ENCODE data around the gene GPANK1. TPM values are rescaled to one million over a fixed set of nuclear protein-coding genes. Genes with fewer than 3 reads are reported as not detected.

The GPANK1 gene
- total and polyA plus RNA-seq, 2 of the 13 experiments (the other 11 are each of a cell fraction or from before 2014, with no cell fraction given), result 15.4 to 22.8 TPM

DNA sequence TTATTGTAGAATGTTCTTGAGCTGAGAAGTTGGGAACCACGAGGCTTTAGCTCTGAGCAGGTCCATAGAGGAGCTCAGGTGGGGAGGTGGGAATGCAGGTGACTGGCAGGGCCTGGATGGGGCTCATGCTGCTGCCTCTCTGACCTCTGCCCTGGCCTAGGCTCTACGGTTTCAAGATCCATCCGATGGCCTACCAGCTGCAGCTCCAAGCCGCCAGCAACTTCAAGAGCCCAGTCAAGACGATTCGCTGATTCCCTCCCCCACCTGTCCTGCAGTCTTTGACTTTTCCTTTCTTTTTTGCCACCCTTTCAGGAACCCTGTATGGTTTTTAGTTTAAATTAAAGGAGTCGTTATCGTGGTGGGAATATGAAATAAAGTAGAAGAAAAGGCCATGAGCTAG, 4.9 kb upstream of the GPANK1 start, which contains the start of gene LY6G5B:
Gene LY6G5B (plus strand): TSS at position 301 of the 400 bp plus-strand sequence. CDS start 975 bp downstream, outside the sequence.
- Histone ChIP-seq H3K9ac (ENCODE audit: insufficient read depth, low read depth, low read length) (no peak within 1 kb of the TSS), H4K20me1 (ENCODE audit: insufficient read depth, low read length) (no peaks in the 10 kb centered on the region), H3K4me1 (ENCODE audit: insufficient read depth, low read length) (peaks cover 32% of the 10 kb centered on the region), H3K79me2 (ENCODE audit: insufficient read depth, low read length) (peaks cover 35% of the 10 kb centered on the region), H3K4me2 (ENCODE audit: low read depth, low read length) (no peak within 1 kb of the TSS), H2AFZ (ENCODE audit: low read length) (no peak within 1 kb of the TSS), H3K4me3 (replicated peaks in 1 of 3; ENCODE audit: insufficient read depth in 1 of 3, low read depth in 2 of 3, low read length in 3 of 3) (no peak within 1 kb of the TSS), H3K9me3 (ENCODE audit: low read length) (no peaks in the 10 kb centered on the region), H3K27me3 (ENCODE audit: control insufficient read depth in 1 of 2, insufficient read depth in 2 of 2, low read length in 2 of 2) (no peaks in the 10 kb centered on the region; a peak in 1 of 5 replicates), H3K36me3 (replicated peaks in 1 of 2; ENCODE audit: control insufficient read depth in 1 of 2, insufficient read depth in 2 of 2, low read length in 2 of 2) (peaks cover 35 to 61% of the 10 kb centered on the region in 2 experiments), H3K27ac (ENCODE audit: extremely low read length, insufficient read depth, low read length) (no peak within 1 kb of the TSS)
- ATAC-seq, result no peak
- intact Hi-C loops (cut with micrococcal nuclease; ENCODE audit: unreplicated experiment), result loop anchor here (5.0 kb wide), 2 partner anchors 47 to 163 kb away; partner anchors contain the start of gene PRRC2A
- FAIRE-seq, result no peak
- in situ Hi-C loops (cut with HindIII; ENCODE audit: extremely low pct_ligation_motif_present, low pct_unique_long_range_greater_than_20kb), result no loop called here
- no TSS peak for BruUV-seq (replicated peaks)
- DNase-seq (ENCODE audit: low spot score), result no peak
- ChIA-PET CTCF (ENCODE audit: low intra/inter-chr PET ratio, low total read pairs) (no interaction called here), POLR2A (interaction anchor here (0.7 to 2.8 kb wide), 11 partner anchors 10 to 161 kb away, joined by 3 to 14 read pairs (median 3); partner anchors contain the start of genes ABHD16A, APOM, BAG6 and C6orf47)
- WGBS (ENCODE audit: low lambda C conversion rate), result 86% methylated on average over 8 of the region's 8 CpGs
- TF ChIP-seq ZNF430 (CRISPR knock-in tag; IDR thresholded peaks at IDR 0.05), result no peak
- no peak for TF ChIP-seq KDM5A (IDR thresholded peaks at IDR 0.05; ENCODE audit: borderline replicate concordance, low read length)
- TF ChIP-seq GATA4 (IDR thresholded peaks at IDR 0.05; ENCODE audit: borderline replicate concordance, low read depth), result no peak
- TF ChIP-seq RBFOX2 (IDR thresholded peaks at IDR 0.05; ENCODE audit: low read depth, low read length), result 0 out of 2 replicates have a peak, but pooled peaks have one; percentile 3
- TF ChIP-seq FOXC1 (CRISPR knock-in tag; IDR thresholded peaks at IDR 0.05; ENCODE audit: borderline replicate concordance), result no peak
- TF ChIP-seq, protein P1, sequence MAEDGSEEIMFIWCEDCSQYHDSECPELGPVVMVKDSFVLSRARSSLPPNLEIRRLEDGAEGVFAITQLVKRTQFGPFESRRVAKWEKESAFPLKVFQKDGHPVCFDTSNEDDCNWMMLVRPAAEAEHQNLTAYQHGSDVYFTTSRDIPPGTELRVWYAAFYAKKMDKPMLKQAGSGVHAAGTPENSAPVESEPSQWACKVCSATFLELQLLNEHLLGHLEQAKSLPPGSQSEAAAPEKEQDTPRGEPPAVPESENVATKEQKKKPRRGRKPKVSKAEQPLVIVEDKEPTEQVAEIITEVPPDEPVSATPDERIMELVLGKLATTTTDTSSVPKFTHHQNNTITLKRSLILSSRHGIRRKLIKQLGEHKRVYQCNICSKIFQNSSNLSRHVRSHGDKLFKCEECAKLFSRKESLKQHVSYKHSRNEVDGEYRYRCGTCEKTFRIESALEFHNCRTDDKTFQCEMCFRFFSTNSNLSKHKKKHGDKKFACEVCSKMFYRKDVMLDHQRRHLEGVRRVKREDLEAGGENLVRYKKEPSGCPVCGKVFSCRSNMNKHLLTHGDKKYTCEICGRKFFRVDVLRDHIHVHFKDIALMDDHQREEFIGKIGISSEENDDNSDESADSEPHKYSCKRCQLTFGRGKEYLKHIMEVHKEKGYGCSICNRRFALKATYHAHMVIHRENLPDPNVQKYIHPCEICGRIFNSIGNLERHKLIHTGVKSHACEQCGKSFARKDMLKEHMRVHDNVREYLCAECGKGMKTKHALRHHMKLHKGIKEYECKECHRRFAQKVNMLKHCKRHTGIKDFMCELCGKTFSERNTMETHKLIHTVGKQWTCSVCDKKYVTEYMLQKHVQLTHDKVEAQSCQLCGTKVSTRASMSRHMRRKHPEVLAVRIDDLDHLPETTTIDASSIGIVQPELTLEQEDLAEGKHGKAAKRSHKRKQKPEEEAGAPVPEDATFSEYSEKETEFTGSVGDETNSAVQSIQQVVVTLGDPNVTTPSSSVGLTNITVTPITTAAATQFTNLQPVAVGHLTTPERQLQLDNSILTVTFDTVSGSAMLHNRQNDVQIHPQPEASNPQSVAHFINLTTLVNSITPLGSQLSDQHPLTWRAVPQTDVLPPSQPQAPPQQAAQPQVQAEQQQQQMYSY (CRISPR knock-in tag; IDR thresholded peaks at IDR 0.05), result no peak
- TF ChIP-seq SRY (CRISPR knock-in tag; IDR thresholded peaks at IDR 0.05), result no peak
- TF ChIP-seq HDAC2 (CRISPR knock-in tag; IDR thresholded peaks at IDR 0.05), result no peak
- TF ChIP-seq, protein P2, sequence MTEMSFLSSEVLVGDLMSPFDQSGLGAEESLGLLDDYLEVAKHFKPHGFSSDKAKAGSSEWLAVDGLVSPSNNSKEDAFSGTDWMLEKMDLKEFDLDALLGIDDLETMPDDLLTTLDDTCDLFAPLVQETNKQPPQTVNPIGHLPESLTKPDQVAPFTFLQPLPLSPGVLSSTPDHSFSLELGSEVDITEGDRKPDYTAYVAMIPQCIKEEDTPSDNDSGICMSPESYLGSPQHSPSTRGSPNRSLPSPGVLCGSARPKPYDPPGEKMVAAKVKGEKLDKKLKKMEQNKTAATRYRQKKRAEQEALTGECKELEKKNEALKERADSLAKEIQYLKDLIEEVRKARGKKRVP (CRISPR knock-in tag; IDR thresholded peaks at IDR 0.05), result no peak
- TF ChIP-seq, protein P3, sequence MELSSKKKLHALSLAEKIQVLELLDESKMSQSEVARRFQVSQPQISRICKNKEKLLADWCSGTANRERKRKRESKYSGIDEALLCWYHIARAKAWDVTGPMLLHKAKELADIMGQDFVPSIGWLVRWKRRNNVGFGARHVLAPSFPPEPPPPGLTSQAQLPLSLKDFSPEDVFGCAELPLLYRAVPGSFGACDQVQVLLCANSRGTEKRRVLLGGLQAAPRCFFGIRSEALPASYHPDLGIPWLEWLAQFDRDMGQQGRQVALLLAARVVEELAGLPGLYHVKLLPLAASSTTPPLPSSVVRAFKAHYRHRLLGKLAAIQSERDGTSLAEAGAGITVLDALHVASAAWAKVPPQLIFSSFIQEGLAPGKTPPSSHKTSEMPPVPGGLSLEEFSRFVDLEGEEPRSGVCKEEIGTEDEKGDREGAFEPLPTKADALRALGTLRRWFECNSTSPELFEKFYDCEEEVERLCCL (CRISPR knock-in tag; IDR thresholded peaks at IDR 0.05; ENCODE audit: borderline replicate concordance), result no peak
- peak; percentile 8 for TF ChIP-seq ZNF883 (CRISPR knock-in tag; IDR thresholded peaks at IDR 0.05; ENCODE audit: not compliant biosample characterization)
- TF ChIP-seq, protein P4, sequence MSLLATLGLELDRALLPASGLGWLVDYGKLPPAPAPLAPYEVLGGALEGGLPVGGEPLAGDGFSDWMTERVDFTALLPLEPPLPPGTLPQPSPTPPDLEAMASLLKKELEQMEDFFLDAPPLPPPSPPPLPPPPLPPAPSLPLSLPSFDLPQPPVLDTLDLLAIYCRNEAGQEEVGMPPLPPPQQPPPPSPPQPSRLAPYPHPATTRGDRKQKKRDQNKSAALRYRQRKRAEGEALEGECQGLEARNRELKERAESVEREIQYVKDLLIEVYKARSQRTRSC (CRISPR knock-in tag; IDR thresholded peaks at IDR 0.05; ENCODE audit: low read depth), result no peak
- no peak for TF ChIP-seq ZNF746 (CRISPR knock-in tag; IDR thresholded peaks at IDR 0.05)
- no peak for TF ChIP-seq ATF7-NPFF (CRISPR knock-in tag; IDR thresholded peaks at IDR 0.05; ENCODE audit: low read depth)
- TF ChIP-seq, protein P5, sequence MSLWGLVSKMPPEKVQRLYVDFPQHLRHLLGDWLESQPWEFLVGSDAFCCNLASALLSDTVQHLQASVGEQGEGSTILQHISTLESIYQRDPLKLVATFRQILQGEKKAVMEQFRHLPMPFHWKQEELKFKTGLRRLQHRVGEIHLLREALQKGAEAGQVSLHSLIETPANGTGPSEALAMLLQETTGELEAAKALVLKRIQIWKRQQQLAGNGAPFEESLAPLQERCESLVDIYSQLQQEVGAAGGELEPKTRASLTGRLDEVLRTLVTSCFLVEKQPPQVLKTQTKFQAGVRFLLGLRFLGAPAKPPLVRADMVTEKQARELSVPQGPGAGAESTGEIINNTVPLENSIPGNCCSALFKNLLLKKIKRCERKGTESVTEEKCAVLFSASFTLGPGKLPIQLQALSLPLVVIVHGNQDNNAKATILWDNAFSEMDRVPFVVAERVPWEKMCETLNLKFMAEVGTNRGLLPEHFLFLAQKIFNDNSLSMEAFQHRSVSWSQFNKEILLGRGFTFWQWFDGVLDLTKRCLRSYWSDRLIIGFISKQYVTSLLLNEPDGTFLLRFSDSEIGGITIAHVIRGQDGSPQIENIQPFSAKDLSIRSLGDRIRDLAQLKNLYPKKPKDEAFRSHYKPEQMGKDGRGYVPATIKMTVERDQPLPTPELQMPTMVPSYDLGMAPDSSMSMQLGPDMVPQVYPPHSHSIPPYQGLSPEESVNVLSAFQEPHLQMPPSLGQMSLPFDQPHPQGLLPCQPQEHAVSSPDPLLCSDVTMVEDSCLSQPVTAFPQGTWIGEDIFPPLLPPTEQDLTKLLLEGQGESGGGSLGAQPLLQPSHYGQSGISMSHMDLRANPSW (CRISPR knock-in tag; IDR thresholded peaks at IDR 0.05; ENCODE audit: borderline replicate concordance), result no peak

Measured in HepG2 (cell line).